ENCODE data around the gene SHISAL1. TPM values are rescaled to one million over a fixed set of nuclear protein-coding genes. Genes with fewer than 3 reads are reported as not detected.

SHISAL1 gene
- total and polyA plus RNA-seq, 11 donors, result 0.32 to 1.5 (median 0.85) TPM

GRCh38 chr22:44245867-44246266 lies 66.9 kb downstream of the SHISAL1 start:
- Histone ChIP-seq H3K4me1 (no peaks in the 10 kb centered on the region), H3K27me3 (peaks cover 0 to 4% (median 0%) of the 10 kb centered on the region in 9 donors), H3K27ac (no peak overlapping the region), H3K36me3 (no peaks in the 10 kb centered on the region), H3K9me3 (peaks cover 0 to 20% (median 9%) of the 10 kb centered on the region in 12 donors), H3K4me3 (no peak overlapping the region)
- intact Hi-C loops (cut with DNase I), result no loop called here
- WGBS, 4 donors, result 84 to 94% (median 90%) methylated on average over 8 of the region's 8 CpGs
- TF ChIP-seq CTCF (IDR thresholded peaks at IDR 0.05) (no peak), POLR2A (IDR thresholded peaks at IDR 0.05) (no peak)
- DNase-seq (no peak), ATAC-seq (no peak)

GRCh38 chr22:44245438-44245837 lies 67.3 kb downstream of the SHISAL1 start:
- Histone ChIP-seq H3K36me3 (no peaks in the 10 kb centered on the region), H3K27me3 (peaks cover 0 to 4% (median 0%) of the 10 kb centered on the region in 9 donors), H3K27ac (no peak overlapping the region), H3K4me3 (no peak overlapping the region), H3K4me1 (no peaks in the 10 kb centered on the region), H3K9me3 (peaks cover 0 to 16% (median 8%) of the 10 kb centered on the region in 12 donors)
- peak; percentile 68 to 92 (median 84) for ATAC-seq
- TF ChIP-seq CTCF (IDR thresholded peaks at IDR 0.05) (no peak), POLR2A (IDR thresholded peaks at IDR 0.05) (no peak)
- intact Hi-C loops (cut with DNase I), result no loop called here
- peak in 4 of 5 donors; percentile 32 to 78 (median 41) for DNase-seq
- 59 to 65% (median 61%) methylated on average over 7 of the region's 7 CpGs for WGBS, 4 donors

GRCh38 chr22:44244265-44244822 lies 68.4 kb downstream of the SHISAL1 start:
- H3K27ac ChIP-seq, result no peak overlapping the region
- 87 to 91% (median 89%) methylated on average over 9 of the region's 9 CpGs for WGBS, 4 donors
- no peak overlapping the region for H3K4me3 ChIP-seq
- TF ChIP-seq CTCF (IDR thresholded peaks at IDR 0.05) (no peak), POLR2A (IDR thresholded peaks at IDR 0.05) (no peak)
- DNase-seq, result no peak
- peaks cover 0 to 6% (median 0%) of the 10 kb centered on the region in 12 donors for H3K9me3 ChIP-seq
- H3K36me3 ChIP-seq, result no peaks in the 10 kb centered on the region
- intact Hi-C loops (cut with DNase I), result no loop called here
- ATAC-seq, result no peak
- peaks cover 0 to 4% (median 0%) of the 10 kb centered on the region in 9 donors for H3K27me3 ChIP-seq
- H3K4me1 ChIP-seq, result no peaks in the 10 kb centered on the region

- Histone ChIP-seq H3K36me3 (no peaks in the 10 kb centered on the region), H3K9me3 (peaks cover 0 to 3% (median 0%) of the 10 kb centered on the region in 12 donors), H3K4me1 (no peaks in the 10 kb centered on the region), H3K4me3 (no peak overlapping the region), H3K27ac (no peak overlapping the region), H3K27me3 (peaks cover 0 to 4% (median 0%) of the 10 kb centered on the region in 9 donors)
- WGBS, 4 donors, result 74 to 83% (median 77%) methylated on average over 8 of the region's 8 CpGs
- DNase-seq (no peak), ATAC-seq (no peak)
- intact Hi-C loops (cut with DNase I), result no loop called here
- TF ChIP-seq CTCF (IDR thresholded peaks at IDR 0.05) (no peak), POLR2A (IDR thresholded peaks at IDR 0.05) (no peak)
These were observed 69.0 kb downstream of the SHISAL1 start for GRCh38 chr22:44243761-44244160.
